Adipocyte (in vitro differentiated cells): ENCODE results near the gene CNOT6L.

Experiments used
- DNase-seq: peaks from one replicate; pipeline ENCODE4 v3.0.0-alpha.2; 2015; ENCODE audit warnings: low read depth
- H3K27me3 ChIP-seq: replicated peaks from 2 replicates; pipeline ENCODE4 v1.7.0; 2013; ENCODE audit warnings: mild to moderate bottlenecking, low read length, moderate library complexity; ENCODE audit not compliant: control insufficient read depth, insufficient read depth
- H3K36me3 ChIP-seq: 2 replicates; pipeline ENCODE4 v1.7.0; 2013; ENCODE audit warnings: low read length, mild to moderate bottlenecking, moderate library complexity; ENCODE audit not compliant: control insufficient read depth, insufficient read depth, severe bottlenecking
- H3K4me1 ChIP-seq: 2 replicates; pipeline ENCODE4 v1.7.0; 2013; ENCODE audit warnings: mild to moderate bottlenecking, low read length, moderate library complexity; ENCODE audit not compliant: control insufficient read depth, insufficient read depth
- H3K4me3 ChIP-seq: 2 replicates; pipeline ENCODE4 v1.7.0; 2013; ENCODE audit warnings: mild to moderate bottlenecking, low read length, moderate library complexity
- H3K9ac ChIP-seq: 2 replicates; pipeline ENCODE4 v1.7.0; 2013; ENCODE audit warnings: mild to moderate bottlenecking, low read length, moderate library complexity
- H3K9me3 ChIP-seq: 2 replicates; pipeline ENCODE4 v1.7.0; 2013; ENCODE audit warnings: mild to moderate bottlenecking, low read length, moderate library complexity; ENCODE audit not compliant: control insufficient read depth

CNOT6L gene

DNA sequence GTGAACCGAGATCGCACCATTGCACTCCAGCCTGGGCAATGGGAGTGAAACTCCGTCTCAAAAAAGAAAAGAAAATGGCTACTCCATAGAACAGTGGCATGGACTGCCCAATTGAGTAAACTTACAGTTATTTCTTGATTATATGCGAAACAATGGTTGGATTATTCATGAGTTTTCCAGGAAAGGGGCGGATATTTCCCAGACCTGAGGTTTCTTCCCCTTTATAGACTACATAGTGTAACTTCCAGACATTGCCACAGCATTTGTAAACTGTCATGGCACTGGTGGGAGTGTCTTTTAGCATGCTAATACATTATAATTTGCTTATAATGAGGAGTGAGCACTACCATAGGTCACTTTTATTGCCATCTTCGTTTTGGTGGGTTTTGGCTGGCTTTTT lies 29.3 kb upstream of the CNOT6L start:
- no peak for DNase-seq
- Histone ChIP-seq H3K9ac (no peak overlapping the region), H3K27me3 (no peaks in the 10 kb centered on the region), H3K4me3 (no peak overlapping the region), H3K36me3 (no peaks in the 10 kb centered on the region), H3K9me3 (no peaks in the 10 kb centered on the region), H3K4me1 (no peaks in the 10 kb centered on the region)

DNA sequence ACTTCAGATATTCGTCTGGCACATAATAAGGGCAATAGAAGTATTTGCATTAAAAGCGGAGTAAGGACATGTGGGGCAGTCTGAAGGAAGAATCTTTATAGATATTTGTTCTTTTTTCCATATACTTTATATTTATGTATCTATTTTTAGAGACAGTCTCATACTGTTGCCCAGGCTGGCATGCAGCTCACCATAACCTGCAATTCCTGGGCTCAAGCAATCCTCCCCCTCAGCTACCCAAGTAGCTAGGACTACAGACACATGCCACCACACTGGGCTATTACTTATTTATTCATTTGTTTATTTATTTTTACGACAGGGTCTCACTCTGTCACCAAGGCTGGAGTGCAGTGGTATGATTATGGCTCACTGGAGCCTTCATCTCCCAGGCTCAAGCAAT lies 26.8 kb upstream of the CNOT6L start:
- Histone ChIP-seq H3K9me3 (no peaks in the 10 kb centered on the region), H3K36me3 (no peaks in the 10 kb centered on the region), H3K9ac (no peak overlapping the region), H3K4me1 (no peaks in the 10 kb centered on the region), H3K27me3 (no peaks in the 10 kb centered on the region), H3K4me3 (no peak overlapping the region)
- no peak for DNase-seq

DNA sequence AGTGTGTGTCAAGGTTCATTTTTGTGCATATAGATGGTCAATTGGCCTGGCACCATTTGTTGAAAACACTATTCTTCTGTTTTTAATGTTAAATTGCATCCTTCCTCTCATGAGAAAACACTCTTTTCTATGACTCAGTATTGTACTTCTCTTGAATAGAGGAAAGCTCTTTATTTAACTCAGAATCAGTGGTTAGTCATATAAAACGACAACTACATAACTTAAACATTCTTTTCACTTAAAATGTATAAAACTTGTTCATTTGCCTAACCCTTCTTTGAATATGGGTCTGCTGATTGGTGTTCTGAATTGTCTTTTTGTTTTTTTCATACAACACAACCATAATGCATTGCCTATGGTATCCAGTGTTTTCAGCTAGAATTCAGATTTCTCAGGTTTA lies 26.2 kb upstream of the CNOT6L start:
- Histone ChIP-seq H3K36me3 (no peaks in the 10 kb centered on the region), H3K9me3 (no peaks in the 10 kb centered on the region), H3K4me3 (no peak overlapping the region), H3K27me3 (no peaks in the 10 kb centered on the region), H3K9ac (no peak overlapping the region), H3K4me1 (no peaks in the 10 kb centered on the region)
- DNase-seq: no peak

DNA sequence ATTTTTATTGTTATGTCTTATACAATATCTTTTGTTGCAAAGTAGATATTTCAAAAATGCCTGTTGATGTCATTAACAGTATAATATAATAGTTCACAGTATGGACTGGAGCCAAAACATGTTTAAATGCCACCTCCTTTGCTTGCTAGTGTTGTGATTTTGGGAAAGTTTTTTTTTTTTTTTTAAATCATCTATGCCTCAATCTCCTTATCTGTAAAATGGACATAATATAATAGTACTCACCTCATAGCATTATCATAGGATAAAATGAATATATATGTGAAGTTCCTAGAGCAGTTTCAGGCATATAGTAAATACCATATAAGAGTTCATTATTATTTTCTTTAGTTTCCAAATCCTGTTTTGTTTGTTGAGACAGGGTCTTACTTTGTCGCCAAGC lies 25.2 kb upstream of the CNOT6L start:
- no peak overlapping the region for H3K9ac ChIP-seq
- H3K9me3 ChIP-seq: no peaks in the 10 kb centered on the region
- no peaks in the 10 kb centered on the region for H3K27me3 ChIP-seq
- H3K4me3 ChIP-seq: no peak overlapping the region
- H3K36me3 ChIP-seq: no peaks in the 10 kb centered on the region
- no peak for DNase-seq
- no peaks in the 10 kb centered on the region for H3K4me1 ChIP-seq

DNA sequence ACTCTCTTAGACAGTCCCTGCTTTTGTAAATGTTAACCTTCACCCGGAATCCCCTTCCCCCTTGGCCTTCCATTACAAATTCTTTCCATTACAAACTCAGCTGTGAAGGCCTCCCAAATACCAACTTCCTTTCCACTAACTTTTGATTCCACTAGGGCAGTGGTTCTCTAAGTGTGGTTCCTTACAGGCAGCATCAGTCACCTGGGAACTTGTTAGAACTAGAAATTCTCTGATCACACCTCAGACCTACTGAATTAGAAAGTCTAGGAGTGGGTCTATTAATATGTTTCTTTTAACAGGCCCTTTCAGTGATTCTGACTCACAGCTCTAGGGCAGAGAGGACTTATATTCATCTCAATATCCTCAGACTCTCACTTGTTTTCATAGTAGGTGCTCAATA lies 24.5 kb upstream of the CNOT6L start:
- DNase-seq: no peak
- Histone ChIP-seq H3K27me3 (no peaks in the 10 kb centered on the region), H3K4me3 (no peak overlapping the region)

DNA sequence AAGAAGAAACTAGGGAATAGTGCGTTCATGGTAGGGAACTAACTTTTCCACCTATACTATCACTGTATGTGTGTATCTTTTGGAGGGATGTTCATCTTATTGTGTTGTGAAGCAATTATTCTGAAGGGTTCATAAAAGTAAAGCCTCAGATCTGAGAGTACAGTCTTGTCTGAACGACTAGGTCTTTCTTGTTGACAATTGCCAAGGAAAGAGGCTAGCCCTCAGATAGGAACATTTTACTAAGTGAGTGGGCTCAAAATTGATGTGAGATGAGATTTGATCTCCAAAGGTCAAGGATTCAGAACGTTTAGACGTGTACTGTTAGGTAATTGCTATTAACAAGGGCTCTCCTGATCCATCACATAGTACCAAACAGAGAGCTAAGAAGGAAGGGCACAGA lies 15.2 kb upstream of the CNOT6L start:
- Histone ChIP-seq H3K36me3 (no peaks in the 10 kb centered on the region), H3K4me3 (no peak overlapping the region), H3K4me1 (no peaks in the 10 kb centered on the region), H3K9me3 (no peaks in the 10 kb centered on the region), H3K9ac (no peak overlapping the region), H3K27me3 (no peaks in the 10 kb centered on the region)
- no peak for DNase-seq

More for the DNA sequence above, 24.5 kb upstream of the CNOT6L start:
- H3K9me3 ChIP-seq: no peaks in the 10 kb centered on the region
- H3K4me1 ChIP-seq: no peaks in the 10 kb centered on the region
- no peaks in the 10 kb centered on the region for H3K36me3 ChIP-seq
- H3K9ac ChIP-seq: no peak overlapping the region

DNA sequence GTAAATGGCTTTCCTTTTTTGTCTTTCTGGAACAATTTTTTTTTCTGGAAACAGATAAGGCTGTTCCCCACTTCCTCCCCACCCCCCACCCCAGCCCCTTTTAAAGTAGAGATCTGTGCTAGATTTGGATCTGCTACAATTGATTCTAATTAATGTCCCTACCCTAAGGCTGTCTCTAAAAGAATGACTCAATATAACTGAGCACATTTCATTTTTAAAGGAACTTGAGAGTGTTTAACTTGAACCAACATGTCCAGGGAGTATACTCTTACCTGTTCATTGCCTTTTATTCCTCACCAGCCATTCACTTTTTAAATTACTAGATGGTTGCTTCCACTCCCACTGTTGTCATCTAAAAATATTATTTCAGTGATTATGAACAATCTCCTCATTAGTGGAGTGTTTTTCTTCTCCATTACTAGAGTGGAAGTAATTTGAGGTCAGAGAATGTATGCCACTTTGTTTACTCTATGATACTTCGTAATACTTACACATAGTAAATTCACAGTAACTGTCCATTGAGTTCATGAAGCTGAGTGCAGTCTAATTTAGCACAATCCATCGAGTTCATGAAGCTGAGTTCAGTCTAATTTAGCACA lies 14.1 kb upstream of the CNOT6L start:
- no peaks in the 10 kb centered on the region for H3K36me3 ChIP-seq
- no peak overlapping the region for H3K4me3 ChIP-seq
- H3K4me1 ChIP-seq: no peaks in the 10 kb centered on the region
- H3K9ac ChIP-seq: no peak overlapping the region
- no peaks in the 10 kb centered on the region for H3K9me3 ChIP-seq
- H3K27me3 ChIP-seq: no peaks in the 10 kb centered on the region
- DNase-seq: no peak

DNA sequence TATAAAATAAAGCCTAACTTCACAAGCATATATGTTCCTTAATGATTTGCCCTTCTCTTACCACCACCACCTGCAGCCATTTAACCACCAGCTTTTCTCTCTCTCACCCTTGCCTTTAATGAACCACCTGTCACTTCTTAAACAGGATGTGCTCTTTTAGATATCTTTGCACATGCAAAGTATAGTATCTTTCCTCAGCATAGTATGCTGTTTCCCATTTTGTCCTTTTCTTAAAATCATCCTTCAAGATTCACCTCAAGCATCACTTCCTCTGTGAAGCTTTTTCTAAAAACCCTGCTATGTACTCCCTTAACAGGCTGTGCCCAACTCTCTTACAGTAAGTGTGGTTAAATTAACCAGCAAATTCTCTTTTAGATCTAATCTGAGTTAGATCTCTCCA lies 8.2 kb upstream of the CNOT6L start:
- Histone ChIP-seq H3K4me1 (no peaks in the 10 kb centered on the region), H3K36me3 (no peaks in the 10 kb centered on the region), H3K9ac (no peak overlapping the region), H3K27me3 (peaks cover 3% of the 10 kb centered on the region), H3K9me3 (no peaks in the 10 kb centered on the region), H3K4me3 (no peak overlapping the region)
- DNase-seq: no peak

DNA sequence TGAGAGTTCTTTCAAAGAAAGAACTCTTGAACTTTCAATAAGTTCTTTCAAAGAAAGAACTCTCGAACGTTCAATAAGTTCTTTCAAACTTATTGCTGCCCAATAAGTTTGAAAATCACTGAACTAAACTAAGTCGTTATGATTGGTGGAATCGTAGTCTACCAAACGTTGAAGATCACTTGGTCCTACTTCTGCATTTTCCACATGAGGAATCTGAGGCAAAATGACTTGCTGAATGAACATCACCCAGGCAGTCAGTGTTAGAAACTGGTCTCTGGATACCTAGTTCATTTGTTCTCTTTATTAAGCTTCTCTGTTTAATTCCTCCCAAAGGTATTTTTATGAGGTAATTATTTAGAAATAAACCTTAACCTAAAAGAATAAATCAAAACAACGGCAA lies 7.1 kb upstream of the CNOT6L start:
- no peaks in the 10 kb centered on the region for H3K9me3 ChIP-seq
- no peaks in the 10 kb centered on the region for H3K36me3 ChIP-seq
- no peak for DNase-seq
- H3K27me3 ChIP-seq: peaks cover 3% of the 10 kb centered on the region
- peaks cover 6% of the 10 kb centered on the region for H3K4me1 ChIP-seq
- no peak overlapping the region for H3K4me3 ChIP-seq
- no peak overlapping the region for H3K9ac ChIP-seq

DNA sequence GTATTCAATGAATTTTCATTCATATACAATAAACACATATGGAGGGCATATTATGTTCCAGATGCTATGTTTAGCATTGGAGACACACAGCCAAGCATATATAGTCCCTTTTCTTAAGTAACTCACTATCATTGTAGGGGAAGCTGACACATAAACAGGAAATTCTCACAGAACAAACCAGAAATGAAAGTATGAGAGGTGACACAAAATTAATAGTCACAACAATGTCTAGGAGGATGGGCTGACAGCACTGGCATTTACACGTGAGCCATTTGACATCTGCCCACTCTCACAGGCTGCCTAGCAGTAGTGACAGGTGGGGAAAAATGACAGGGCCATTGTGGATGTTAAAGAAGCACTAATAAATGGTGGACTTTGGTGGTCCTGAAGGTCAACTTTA lies 2.6 kb upstream of the CNOT6L start:
- Histone ChIP-seq H3K27me3 (peaks cover 3% of the 10 kb centered on the region), H3K9ac (no peak overlapping the region), H3K36me3 (no peaks in the 10 kb centered on the region), H3K9me3 (no peaks in the 10 kb centered on the region), H3K4me1 (peaks cover 18% of the 10 kb centered on the region), H3K4me3 (no peak overlapping the region)
- no peak for DNase-seq

DNA sequence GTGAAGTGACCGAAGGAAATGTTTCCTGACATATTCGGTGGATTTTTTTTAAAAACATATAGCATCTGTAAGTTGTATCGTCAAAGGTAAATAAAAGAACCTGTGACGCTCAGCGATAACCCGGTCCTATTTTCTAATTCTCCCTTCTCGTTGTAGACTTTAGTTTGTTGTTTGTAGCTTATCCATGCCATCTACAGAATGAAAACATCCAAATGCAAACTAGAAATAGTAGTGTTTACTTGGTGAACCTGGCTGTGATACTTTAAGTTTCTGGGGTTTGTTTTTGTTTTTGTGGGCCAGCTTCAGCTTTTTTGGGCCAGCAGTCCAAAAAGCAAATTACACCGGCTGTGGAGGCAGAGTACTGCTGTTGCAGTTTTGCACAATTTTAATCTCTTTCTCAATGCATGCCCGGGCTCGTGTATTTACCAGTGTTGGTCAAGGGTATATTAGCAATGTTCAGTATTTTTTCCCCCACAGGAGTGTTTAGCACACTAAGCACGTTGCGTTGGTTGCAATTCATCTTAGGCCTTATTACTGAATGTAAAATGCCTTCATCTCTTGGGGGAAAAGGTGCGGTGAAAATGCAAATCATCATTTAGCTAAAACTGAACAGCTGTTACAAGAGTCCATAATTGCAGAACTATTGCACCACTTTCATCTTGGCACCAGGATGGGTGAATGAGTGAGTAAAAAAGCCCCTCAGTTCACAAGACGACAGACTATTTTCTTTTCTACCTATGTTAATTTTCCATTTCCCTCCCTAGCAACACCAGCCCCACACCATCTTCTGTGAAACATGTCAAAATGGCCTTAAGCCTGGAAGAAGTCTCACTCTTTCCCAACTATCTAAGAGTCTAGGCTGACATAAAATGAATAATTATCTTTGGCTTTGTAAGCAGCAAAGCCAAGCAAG lies 1.7 kb upstream of the CNOT6L start:
- peak overlapping the region; percentile 96 for H3K4me3 ChIP-seq
- peak; percentile 67 for DNase-seq

More for the DNA sequence above, 1.7 kb upstream of the CNOT6L start:
- Histone ChIP-seq H3K4me1 (peaks cover 18% of the 10 kb centered on the region), H3K9ac (peak overlapping the region; percentile 94), H3K36me3 (no peaks in the 10 kb centered on the region), H3K9me3 (no peaks in the 10 kb centered on the region), H3K27me3 (peaks cover 3% of the 10 kb centered on the region)
